GM12878 (cell line): Measurements from ENCODE around the gene TBC1D2B. TPM values are rescaled to one million over a fixed set of nuclear protein-coding genes. Genes with fewer than 3 reads are reported as not detected.
A peak's percentile ranks its signal among the peaks of the same experiment; 100 is the strongest.

Experiments
- CUX1 ChIP-seq: IDR thresholded peaks from 2 replicates; pipeline ENCODE4 v1.6.1; 2012; ENCODE audit warnings: improper control_type of control experiment, low read depth, low read length; ENCODE audit not compliant: insufficient replicate concordance
- NRF1 ChIP-seq: conservative IDR thresholded peaks from 2 replicates; pipeline ENCODE4 v1.6.1; 2011; ENCODE audit warnings: mild to moderate bottlenecking, low read depth, low read length, improper control_type of control experiment
- TCF12 ChIP-seq: IDR thresholded peaks from 2 replicates; pipeline ENCODE4 v1.6.1; 2011; ENCODE audit warnings: low read depth, mild to moderate bottlenecking, low read length
- ZNF687 ChIP-seq: fragments of 450-650 bp; IDR thresholded peaks from 2 replicates; pipeline ENCODE4 v1.6.1; 2017; ENCODE audit warnings: mild to moderate bottlenecking, moderate library complexity
- polyA plus RNA-seq, 11 experiments: library from polyadenylated mRNA; depleted of rRNA in 4 of 11; unstranded in 6 of 11; stranded (reverse) in 5 of 11; fragments of >200 nt; fragmentation: Nextera tagmentation in 4 of 11; fragmentation: Illumina TruSeq in 1 of 11; extraction: Ambion mirVana in 4 of 11; extraction: Trizol in 1 of 11; gene quantifications; 1 replicate in 1 of 11; 2 replicates in 10 of 11; pipeline versions ENCODE4 v1.2.1 to v1.2.3, GENCODE V29; 2011 to 2016; ENCODE audit warnings: inconsistent platforms in 2 of 11, missing spikeins in 2 of 11, low read depth in 1 of 11
- total RNA-seq, 4 experiments: library from RNA; depleted of rRNA in 3 of 4; stranded (reverse); fragments of >200 nt in 3 of 4; fragmentation: Illumina TruSeq in 1 of 4; extraction: Trizol in 1 of 4; gene quantifications; 2 replicates each; pipeline versions ENCODE4 v1.2.1 to v1.2.3, GENCODE V29; 2013 to 2021

Gene TBC1D2B
- total and polyA plus RNA-seq, 10 of the 15 experiments (the other 5 are each of a cell fraction or from before 2014, with no cell fraction given), result 1.3 to 53.4 (median 19.4) TPM

- 0 out of 2 replicates have a peak, but pooled peaks have one; percentile 35 for TF ChIP-seq ZNF687
- no peak for TF ChIP-seq CUX1
- no peak for TF ChIP-seq NRF1
- TF ChIP-seq TCF12, result no peak
Observed at GRCh38 chr15:78108300-78109084, 31.0 kb upstream of the TBC1D2B start (continued).
